ENCODE results near the gene SH3PXD2B. TPM values are rescaled to one million over a fixed set of nuclear protein-coding genes. Genes with fewer than 3 reads are reported as not detected.

Gene SH3PXD2B
- total and polyA plus RNA-seq, 11 donors = 1.1 to 22.7 (median 6.9) TPM

GRCh38 chr5:172285226-172286143, 168.8 kb downstream of the SH3PXD2B start:
- H3K9me3 ChIP-seq = no peaks in the 10 kb centered on the region
- ATAC-seq = no peak
- peak overlapping the region in 2 of 12 donors; percentile 36 to 95 for H3K27ac ChIP-seq
- TF ChIP-seq CTCF (IDR thresholded peaks at IDR 0.05) = no peak
- no peak for TF ChIP-seq POLR2A (IDR thresholded peaks at IDR 0.05)
- H3K4me1 ChIP-seq = peaks cover 0 to 38% (median 24%) of the 10 kb centered on the region in 12 donors
- peak overlapping the region in 8 of 12 donors; percentile 58 to 98 (median 88) for H3K4me3 ChIP-seq
- H3K27me3 ChIP-seq = no peaks in the 10 kb centered on the region
- intact Hi-C loops (cut with DNase I) = loop anchor here in 3 of 10 donors (10.0 kb wide), 3 partner anchors 101 to 371 kb away; partner anchors contain the start of genes SH3PXD2B (in 1 of the 3) and STK10 (in 1 of the 3)
- WGBS, 4 donors = 61 to 64% (median 63%) methylated on average over 15 of the region's 15 CpGs
- H3K36me3 ChIP-seq = no peaks in the 10 kb centered on the region
- no peak for DNase-seq

- H3K9me3 ChIP-seq = no peaks in the 10 kb centered on the region
- H3K36me3 ChIP-seq = no peaks in the 10 kb centered on the region
- ATAC-seq (peak in 1 of 4 donors; percentile 5), DNase-seq (no peak)
- peaks cover 0 to 39% (median 25%) of the 10 kb centered on the region in 12 donors for H3K4me1 ChIP-seq
- no peaks in the 10 kb centered on the region for H3K27me3 ChIP-seq
- intact Hi-C loops (cut with DNase I) = loop anchor here in 7 of 10 donors (5.0 to 10.0 kb wide), 8 partner anchors 97 to 370 kb away; partner anchors contain the start of genes STK10 (in 3 of the 7) and SH3PXD2B (in 2 of the 7)
- 3 to 6% (median 4%) methylated on average over 11 of the region's 11 CpGs for WGBS, 4 donors
- H3K27ac ChIP-seq = peak overlapping the region; percentile 85 to 96 (median 92)
- H3K4me3 ChIP-seq = peak overlapping the region; percentile 58 to 98 (median 81)
- TF ChIP-seq POLR2A (IDR thresholded peaks at IDR 0.05) (no peak), CTCF (IDR thresholded peaks at IDR 0.05) (no peak)
Measured at GRCh38 chr5:172284611-172284980, 169.7 kb downstream of the SH3PXD2B start.

GRCh38 chr5:172283862-172284610, 170.3 kb downstream of the SH3PXD2B start:
- H3K4me1 ChIP-seq = peaks cover 0 to 39% (median 25%) of the 10 kb centered on the region in 12 donors

More at GRCh38 chr5:172283862-172284610, 170.3 kb downstream of the SH3PXD2B start:
- Histone ChIP-seq H3K4me3 (peak overlapping the region; percentile 58 to 98 (median 81)), H3K27me3 (no peaks in the 10 kb centered on the region), H3K36me3 (no peaks in the 10 kb centered on the region), H3K9me3 (no peaks in the 10 kb centered on the region), H3K27ac (peak overlapping the region; percentile 85 to 96 (median 92))
- TF ChIP-seq POLR2A (IDR thresholded peaks at IDR 0.05) (no peak), CTCF (IDR thresholded peaks at IDR 0.05) (no peak)
- 1 to 2% (median 1%) methylated on average over 41 to 79 of the region's 79 CpGs for WGBS, 4 donors
- intact Hi-C loops (cut with DNase I) = loop anchor here in 7 of 10 donors (2.0 to 10.0 kb wide), 9 partner anchors 95 to 369 kb away; partner anchors contain the start of genes STK10 (in 5 of the 7) and SH3PXD2B (in 2 of the 7)
- peak; percentile 87 to 95 (median 94) for ATAC-seq
- DNase-seq = peak; percentile 89 to 94 (median 92)
